Measurements from ENCODE around the gene SENP1.

SENP1 gene

DNA sequence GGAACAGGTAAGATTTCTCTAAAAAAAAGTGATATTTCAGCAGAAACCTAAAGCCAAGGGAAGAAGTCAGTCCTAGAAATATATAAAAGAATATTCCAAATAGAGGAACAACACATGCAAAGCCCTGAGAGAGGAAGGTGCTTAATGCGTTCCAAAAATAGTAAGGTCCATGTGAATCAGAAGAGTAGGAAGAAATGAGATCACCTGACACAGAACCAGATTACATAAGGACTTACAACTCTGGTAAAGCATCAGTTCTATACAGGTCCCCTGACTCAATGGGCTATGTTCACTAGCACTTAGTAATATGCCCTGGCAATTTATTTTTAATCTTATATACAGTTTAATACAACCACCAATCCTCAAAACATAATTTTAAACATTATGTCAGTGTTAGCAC lies 30.0 kb downstream of the SENP1 start:
- no peak overlapping the region for H3K9ac ChIP-seq (ENCODE audit: low read depth, low read length)
- H3K9me3 ChIP-seq (ENCODE audit: control insufficient read depth, insufficient read depth, low read length) = no peaks in the 10 kb centered on the region
- no peaks in the 10 kb centered on the region for H3K4me1 ChIP-seq (ENCODE audit: control insufficient read depth, insufficient read depth, low read length)
- H3K4me3 ChIP-seq (ENCODE audit: low read depth, low read length) = no peak overlapping the region
- H3K36me3 ChIP-seq (ENCODE audit: control insufficient read depth, insufficient read depth, low read length) = no peaks in the 10 kb centered on the region
- H3K27me3 ChIP-seq (ENCODE audit: control insufficient read depth, insufficient read depth, low read length) = no peaks in the 10 kb centered on the region

- H3K9ac ChIP-seq (ENCODE audit: low read depth, low read length) = no peak overlapping the region
- no peaks in the 10 kb centered on the region for H3K4me1 ChIP-seq (ENCODE audit: control insufficient read depth, insufficient read depth, low read length)
- H3K27me3 ChIP-seq (ENCODE audit: control insufficient read depth, insufficient read depth, low read length) = no peaks in the 10 kb centered on the region
- no peaks in the 10 kb centered on the region for H3K9me3 ChIP-seq (ENCODE audit: control insufficient read depth, insufficient read depth, low read length)
- H3K4me3 ChIP-seq (ENCODE audit: low read depth, low read length) = no peak overlapping the region
- no peaks in the 10 kb centered on the region for H3K36me3 ChIP-seq (ENCODE audit: control insufficient read depth, insufficient read depth, low read length)
Observed at GRCh38 chr12:48074266-48074665, 31.6 kb downstream of the SENP1 start.

- no peaks in the 10 kb centered on the region for H3K36me3 ChIP-seq (ENCODE audit: control insufficient read depth, insufficient read depth, low read length)
Observed at GRCh38 chr12:48072266-48072665, 33.6 kb downstream of the SENP1 start.

DNA sequence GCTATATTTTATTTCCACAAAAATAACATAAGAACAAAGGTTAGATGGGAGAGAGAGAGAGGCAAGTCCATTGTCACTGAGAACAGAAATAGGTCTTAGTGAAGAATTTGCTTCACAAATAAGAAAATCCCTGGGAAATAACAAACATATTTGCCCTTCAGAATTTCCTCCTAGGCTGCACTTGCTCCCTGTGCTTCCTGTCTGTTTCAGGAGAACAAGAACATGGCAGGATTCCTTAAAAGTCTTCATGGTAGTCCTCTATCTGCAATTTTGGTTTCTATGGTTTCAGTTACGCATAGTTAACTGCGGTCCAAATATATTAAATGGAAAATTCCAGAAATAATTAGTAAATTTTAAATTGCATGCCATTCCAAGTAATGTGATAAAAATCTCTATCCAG lies 34.1 kb downstream of the SENP1 start:
- no peaks in the 10 kb centered on the region for H3K9me3 ChIP-seq (ENCODE audit: control insufficient read depth, insufficient read depth, low read length)
- H3K4me1 ChIP-seq (ENCODE audit: control insufficient read depth, insufficient read depth, low read length) = no peaks in the 10 kb centered on the region
- no peak overlapping the region for H3K9ac ChIP-seq (ENCODE audit: low read depth, low read length)
- H3K27me3 ChIP-seq (ENCODE audit: control insufficient read depth, insufficient read depth, low read length) = no peaks in the 10 kb centered on the region
- no peak overlapping the region for H3K4me3 ChIP-seq (ENCODE audit: low read depth, low read length)
- H3K36me3 ChIP-seq (ENCODE audit: control insufficient read depth, insufficient read depth, low read length) = no peaks in the 10 kb centered on the region

More at GRCh38 chr12:48072266-48072665, 33.6 kb downstream of the SENP1 start:
- no peaks in the 10 kb centered on the region for H3K9me3 ChIP-seq (ENCODE audit: control insufficient read depth, insufficient read depth, low read length)
- H3K9ac ChIP-seq (ENCODE audit: low read depth, low read length) = no peak overlapping the region
- H3K27me3 ChIP-seq (ENCODE audit: control insufficient read depth, insufficient read depth, low read length) = no peaks in the 10 kb centered on the region
- H3K4me1 ChIP-seq (ENCODE audit: control insufficient read depth, insufficient read depth, low read length) = no peaks in the 10 kb centered on the region
- no peak overlapping the region for H3K4me3 ChIP-seq (ENCODE audit: low read depth, low read length)

- Histone ChIP-seq H3K36me3 (ENCODE audit: control insufficient read depth, insufficient read depth, low read length) (no peaks in the 10 kb centered on the region), H3K4me1 (ENCODE audit: control insufficient read depth, insufficient read depth, low read length) (no peaks in the 10 kb centered on the region)
Observed at GRCh38 chr12:48070731-48071130, 35.1 kb downstream of the SENP1 start.

GRCh38 chr12:48070033-48070432 lies 35.8 kb downstream of the SENP1 start:
- Histone ChIP-seq H3K27me3 (ENCODE audit: control insufficient read depth, insufficient read depth, low read length) (no peaks in the 10 kb centered on the region), H3K9me3 (ENCODE audit: control insufficient read depth, insufficient read depth, low read length) (no peaks in the 10 kb centered on the region), H3K36me3 (ENCODE audit: control insufficient read depth, insufficient read depth, low read length) (no peaks in the 10 kb centered on the region), H3K9ac (ENCODE audit: low read depth, low read length) (no peak overlapping the region), H3K4me3 (ENCODE audit: low read depth, low read length) (no peak overlapping the region), H3K4me1 (ENCODE audit: control insufficient read depth, insufficient read depth, low read length) (no peaks in the 10 kb centered on the region)

More at GRCh38 chr12:48070731-48071130, 35.1 kb downstream of the SENP1 start:
- no peak overlapping the region for H3K4me3 ChIP-seq (ENCODE audit: low read depth, low read length)
- no peak overlapping the region for H3K9ac ChIP-seq (ENCODE audit: low read depth, low read length)
- no peaks in the 10 kb centered on the region for H3K27me3 ChIP-seq (ENCODE audit: control insufficient read depth, insufficient read depth, low read length)
- H3K9me3 ChIP-seq (ENCODE audit: control insufficient read depth, insufficient read depth, low read length) = no peaks in the 10 kb centered on the region

GRCh38 chr12:48069241-48069640 lies 36.6 kb downstream of the SENP1 start:
- Histone ChIP-seq H3K27me3 (ENCODE audit: control insufficient read depth, insufficient read depth, low read length) (no peaks in the 10 kb centered on the region), H3K36me3 (ENCODE audit: control insufficient read depth, insufficient read depth, low read length) (peaks cover 3% of the 10 kb centered on the region), H3K9me3 (ENCODE audit: control insufficient read depth, insufficient read depth, low read length) (no peaks in the 10 kb centered on the region), H3K9ac (ENCODE audit: low read depth, low read length) (no peak overlapping the region), H3K4me1 (ENCODE audit: control insufficient read depth, insufficient read depth, low read length) (no peaks in the 10 kb centered on the region), H3K4me3 (ENCODE audit: low read depth, low read length) (no peak overlapping the region)

DNA sequence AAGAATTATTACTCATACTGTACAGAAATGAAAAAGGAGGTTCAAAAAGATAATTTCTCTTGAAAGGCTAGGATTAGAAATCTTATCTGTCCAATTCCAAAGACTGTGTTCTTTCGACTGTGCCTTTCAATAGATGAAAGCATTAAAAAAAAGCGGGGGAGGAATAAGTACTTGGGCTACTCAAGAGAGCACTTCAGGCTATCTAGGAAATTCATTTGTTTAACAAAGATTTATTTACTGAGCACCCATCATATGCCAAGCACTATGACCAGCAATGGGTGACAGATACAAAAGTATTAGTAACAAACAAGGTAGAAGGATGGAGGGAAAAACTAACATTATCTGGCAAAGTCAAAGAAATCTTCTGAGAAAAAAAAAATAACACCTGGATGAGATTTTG lies 37.4 kb downstream of the SENP1 start:
- peaks cover 6% of the 10 kb centered on the region for H3K36me3 ChIP-seq (ENCODE audit: control insufficient read depth, insufficient read depth, low read length)
- no peaks in the 10 kb centered on the region for H3K27me3 ChIP-seq (ENCODE audit: control insufficient read depth, insufficient read depth, low read length)
- H3K9me3 ChIP-seq (ENCODE audit: control insufficient read depth, insufficient read depth, low read length) = no peaks in the 10 kb centered on the region
- no peak overlapping the region for H3K9ac ChIP-seq (ENCODE audit: low read depth, low read length)
- no peak overlapping the region for H3K4me3 ChIP-seq (ENCODE audit: low read depth, low read length)
- H3K4me1 ChIP-seq (ENCODE audit: control insufficient read depth, insufficient read depth, low read length) = no peaks in the 10 kb centered on the region

DNA sequence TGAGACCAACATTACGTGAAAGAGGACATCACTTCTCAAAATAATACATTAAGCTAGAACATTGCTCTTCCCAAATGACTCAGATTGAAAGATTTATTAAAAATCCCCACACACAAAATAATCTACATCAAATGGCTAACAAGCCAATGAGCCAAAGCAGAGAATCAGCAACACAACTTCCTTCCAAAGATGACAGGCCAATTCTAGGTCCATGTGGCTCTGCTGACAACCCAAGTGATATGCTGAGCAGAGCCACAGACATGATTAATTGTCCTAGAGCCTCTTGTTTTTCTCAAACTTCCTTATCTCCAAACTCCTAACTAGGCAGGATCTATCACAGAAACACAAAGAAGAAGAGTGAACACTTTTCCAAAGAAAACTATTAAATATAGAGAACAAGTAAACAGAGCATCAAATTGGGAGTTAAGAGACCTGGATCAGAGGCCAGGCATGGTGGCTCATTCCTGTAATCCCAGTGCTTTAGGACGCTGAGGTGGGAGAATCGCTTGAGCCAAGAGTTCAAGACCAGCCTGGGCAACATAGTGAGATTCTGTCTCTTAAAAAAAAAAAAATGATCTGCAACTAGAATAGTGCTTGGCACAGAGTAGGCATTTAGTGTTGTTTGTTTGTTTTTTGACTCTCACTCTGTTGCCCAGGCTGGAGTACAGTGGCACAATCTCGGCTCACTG lies 38.5 kb downstream of the SENP1 start:
- H3K4me1 ChIP-seq (ENCODE audit: control insufficient read depth, insufficient read depth, low read length) = no peaks in the 10 kb centered on the region
- H3K36me3 ChIP-seq (ENCODE audit: control insufficient read depth, insufficient read depth, low read length) = peaks cover 7% of the 10 kb centered on the region
- H3K9me3 ChIP-seq (ENCODE audit: control insufficient read depth, insufficient read depth, low read length) = no peaks in the 10 kb centered on the region
- no peak overlapping the region for H3K4me3 ChIP-seq (ENCODE audit: low read depth, low read length)
- no peaks in the 10 kb centered on the region for H3K27me3 ChIP-seq (ENCODE audit: control insufficient read depth, insufficient read depth, low read length)
- H3K9ac ChIP-seq (ENCODE audit: low read depth, low read length) = no peak overlapping the region

- no peaks in the 10 kb centered on the region for H3K9me3 ChIP-seq (ENCODE audit: control insufficient read depth, insufficient read depth, low read length)
- no peaks in the 10 kb centered on the region for H3K27me3 ChIP-seq (ENCODE audit: control insufficient read depth, insufficient read depth, low read length)
- peaks cover 7% of the 10 kb centered on the region for H3K36me3 ChIP-seq (ENCODE audit: control insufficient read depth, insufficient read depth, low read length)
- H3K4me3 ChIP-seq (ENCODE audit: low read depth, low read length) = no peak overlapping the region
- no peaks in the 10 kb centered on the region for H3K4me1 ChIP-seq (ENCODE audit: control insufficient read depth, insufficient read depth, low read length)
- no peak overlapping the region for H3K9ac ChIP-seq (ENCODE audit: low read depth, low read length)
Observed at GRCh38 chr12:48065041-48065440, 40.8 kb downstream of the SENP1 start.

DNA sequence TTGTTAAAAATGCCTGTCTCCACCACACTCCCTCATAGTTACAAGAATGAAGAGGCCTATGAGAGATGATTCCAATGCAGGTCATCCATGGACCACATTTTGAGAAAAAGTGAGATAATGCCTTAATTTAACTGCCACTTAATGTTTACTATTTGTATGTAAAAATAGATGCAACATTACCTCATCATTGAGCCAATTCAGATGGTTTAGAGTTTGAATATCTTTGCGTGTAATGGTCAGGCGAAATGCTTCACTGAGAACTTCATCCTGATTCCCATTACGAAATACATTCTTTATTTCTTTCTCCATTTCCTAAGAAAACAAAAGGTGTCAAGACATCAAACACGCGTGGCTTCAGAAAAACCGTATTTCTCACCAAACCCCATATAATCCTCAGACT lies 42.3 kb downstream of the SENP1 start:
- Histone ChIP-seq H3K27me3 (ENCODE audit: control insufficient read depth, insufficient read depth, low read length) (no peaks in the 10 kb centered on the region), H3K9me3 (ENCODE audit: control insufficient read depth, insufficient read depth, low read length) (no peaks in the 10 kb centered on the region), H3K9ac (ENCODE audit: low read depth, low read length) (no peak overlapping the region), H3K4me3 (ENCODE audit: low read depth, low read length) (no peak overlapping the region), H3K4me1 (ENCODE audit: control insufficient read depth, insufficient read depth, low read length) (no peaks in the 10 kb centered on the region), H3K36me3 (ENCODE audit: control insufficient read depth, insufficient read depth, low read length) (peaks cover 7% of the 10 kb centered on the region)

DNA sequence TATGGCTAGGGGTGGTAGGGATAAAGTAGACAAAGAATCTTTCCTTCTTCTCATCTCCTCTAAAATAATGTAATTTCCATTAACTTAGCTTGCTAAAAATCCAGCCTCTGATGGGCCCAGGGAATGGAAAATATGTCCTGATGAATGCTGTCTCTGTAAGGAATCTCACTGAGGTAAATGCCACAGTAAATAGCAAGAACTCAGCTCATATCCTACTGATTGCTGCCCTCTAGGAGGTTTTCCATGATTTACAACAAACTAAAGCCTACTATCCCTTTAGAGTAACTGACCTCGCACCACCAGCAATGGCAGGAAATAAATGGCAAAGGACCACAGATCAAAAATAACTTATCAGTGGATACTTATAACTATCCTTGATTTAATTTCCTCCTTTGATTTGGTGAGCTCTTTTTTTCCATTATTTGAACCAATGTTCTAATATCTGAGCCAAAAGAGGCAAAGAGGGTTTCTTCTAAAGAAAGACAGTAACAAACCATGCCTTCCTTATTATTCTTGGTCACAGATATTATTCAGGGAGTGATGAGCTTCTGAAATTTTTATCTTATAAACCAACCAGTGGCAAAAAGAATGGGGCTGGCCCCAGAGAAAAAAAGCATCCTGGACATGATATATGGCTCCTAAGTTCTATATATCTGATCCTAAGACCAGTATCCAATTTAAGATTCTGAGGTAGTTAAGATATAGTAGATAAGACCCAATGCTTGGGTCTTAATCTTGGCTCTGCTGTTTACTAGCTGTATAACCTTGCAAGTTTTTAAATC lies 43.8 kb downstream of the SENP1 start:
- Histone ChIP-seq H3K4me1 (ENCODE audit: control insufficient read depth, insufficient read depth, low read length) (no peaks in the 10 kb centered on the region), H3K4me3 (ENCODE audit: low read depth, low read length) (no peak overlapping the region), H3K9ac (ENCODE audit: low read depth, low read length) (no peak overlapping the region), H3K36me3 (ENCODE audit: control insufficient read depth, insufficient read depth, low read length) (peaks cover 7% of the 10 kb centered on the region), H3K9me3 (ENCODE audit: control insufficient read depth, insufficient read depth, low read length) (no peaks in the 10 kb centered on the region), H3K27me3 (ENCODE audit: control insufficient read depth, insufficient read depth, low read length) (no peaks in the 10 kb centered on the region)

Data from iPS-15b (cell line).